ENCODE data around the gene SLC9B2. TPM values are rescaled to one million over a fixed set of nuclear protein-coding genes. Genes with fewer than 3 reads are reported as not detected.

Gene SLC9B2
- total RNA-seq, 1 donor = 23.5 TPM

DNA sequence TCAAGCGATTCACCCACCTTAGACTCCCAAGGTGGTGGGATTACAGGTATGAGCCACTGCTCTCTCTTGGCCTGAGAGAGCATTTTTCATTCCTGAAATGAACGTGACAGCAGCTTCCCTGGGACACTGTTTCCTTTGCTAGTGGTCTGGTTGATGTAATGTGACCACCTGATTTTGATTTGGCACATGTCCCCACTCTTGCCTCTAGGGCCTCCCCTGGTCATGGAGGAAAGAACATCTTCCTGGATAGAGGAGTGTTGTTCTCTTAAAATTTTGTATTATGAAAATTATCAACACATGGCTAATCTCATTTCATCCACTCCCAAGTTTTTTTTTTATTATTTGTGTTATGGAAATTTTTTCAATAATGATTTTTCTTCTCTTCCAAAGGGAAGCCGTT, 23.8 kb downstream of the SLC9B2 start:
- H3K27ac ChIP-seq (ENCODE audit: low read depth, low read length) = no peak overlapping the region
- TF ChIP-seq, protein P1, sequence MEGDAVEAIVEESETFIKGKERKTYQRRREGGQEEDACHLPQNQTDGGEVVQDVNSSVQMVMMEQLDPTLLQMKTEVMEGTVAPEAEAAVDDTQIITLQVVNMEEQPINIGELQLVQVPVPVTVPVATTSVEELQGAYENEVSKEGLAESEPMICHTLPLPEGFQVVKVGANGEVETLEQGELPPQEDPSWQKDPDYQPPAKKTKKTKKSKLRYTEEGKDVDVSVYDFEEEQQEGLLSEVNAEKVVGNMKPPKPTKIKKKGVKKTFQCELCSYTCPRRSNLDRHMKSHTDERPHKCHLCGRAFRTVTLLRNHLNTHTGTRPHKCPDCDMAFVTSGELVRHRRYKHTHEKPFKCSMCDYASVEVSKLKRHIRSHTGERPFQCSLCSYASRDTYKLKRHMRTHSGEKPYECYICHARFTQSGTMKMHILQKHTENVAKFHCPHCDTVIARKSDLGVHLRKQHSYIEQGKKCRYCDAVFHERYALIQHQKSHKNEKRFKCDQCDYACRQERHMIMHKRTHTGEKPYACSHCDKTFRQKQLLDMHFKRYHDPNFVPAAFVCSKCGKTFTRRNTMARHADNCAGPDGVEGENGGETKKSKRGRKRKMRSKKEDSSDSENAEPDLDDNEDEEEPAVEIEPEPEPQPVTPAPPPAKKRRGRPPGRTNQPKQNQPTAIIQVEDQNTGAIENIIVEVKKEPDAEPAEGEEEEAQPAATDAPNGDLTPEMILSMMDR (IDR thresholded peaks at IDR 0.05; ENCODE audit: extremely low read depth, low read depth, low read length) = no peak
- H3K4me1 ChIP-seq (ENCODE audit: insufficient read depth, low read length) = peaks cover 4% of the 10 kb centered on the region
- H3K4me2 ChIP-seq (ENCODE audit: insufficient read depth, low read length) = no peak overlapping the region
- no peak overlapping the region for H3K4me3 ChIP-seq (ENCODE audit: insufficient read depth, low read length)
- H3K79me2 ChIP-seq (ENCODE audit: insufficient read depth, low read length) = no peaks in the 10 kb centered on the region
- H2AFZ ChIP-seq (ENCODE audit: low read length) = no peak overlapping the region
- no peak for DNase-seq (ENCODE audit: insufficient read length, low spot score, missing footprints)
- no peaks in the 10 kb centered on the region for H3K27me3 ChIP-seq (ENCODE audit: insufficient read depth, low read length)
- H3K9me3 ChIP-seq (ENCODE audit: low read depth, low read length) = no peaks in the 10 kb centered on the region
- no peaks in the 10 kb centered on the region for H3K36me3 ChIP-seq (ENCODE audit: insufficient read depth, low read length)
- no peaks in the 10 kb centered on the region for H4K20me1 ChIP-seq (ENCODE audit: insufficient read depth, low read length)

DNA sequence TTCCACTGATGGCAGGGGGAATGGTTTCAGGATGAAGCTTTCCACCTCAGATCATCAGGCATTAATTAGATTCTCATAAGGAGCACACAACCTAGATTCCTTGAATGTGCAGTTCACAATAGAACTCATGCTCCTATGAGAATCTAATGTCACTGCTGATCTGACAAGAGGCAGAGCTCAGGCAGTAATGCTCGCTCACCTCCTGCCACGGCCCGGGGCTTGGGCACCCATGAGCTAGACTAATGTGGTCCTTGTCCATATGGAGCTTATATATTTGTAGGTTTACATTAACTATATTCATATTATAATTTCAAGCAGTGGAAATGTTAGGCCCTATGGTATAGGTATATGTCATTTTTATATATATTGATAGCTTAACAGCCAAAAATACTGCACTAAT, 24.4 kb downstream of the SLC9B2 start:
- no peaks in the 10 kb centered on the region for H3K36me3 ChIP-seq (ENCODE audit: insufficient read depth, low read length)
- H3K27me3 ChIP-seq (ENCODE audit: insufficient read depth, low read length) = no peaks in the 10 kb centered on the region
- no peaks in the 10 kb centered on the region for H3K9me3 ChIP-seq (ENCODE audit: low read depth, low read length)
- no peak overlapping the region for H3K27ac ChIP-seq (ENCODE audit: low read depth, low read length)
- peaks cover 4% of the 10 kb centered on the region for H3K4me1 ChIP-seq (ENCODE audit: insufficient read depth, low read length)
- H3K4me3 ChIP-seq (ENCODE audit: insufficient read depth, low read length) = no peak overlapping the region
- no peaks in the 10 kb centered on the region for H3K79me2 ChIP-seq (ENCODE audit: insufficient read depth, low read length)
- TF ChIP-seq, protein P1 (IDR thresholded peaks at IDR 0.05; ENCODE audit: extremely low read depth, low read depth, low read length) = no peak
- H3K4me2 ChIP-seq (ENCODE audit: insufficient read depth, low read length) = no peak overlapping the region
- no peak overlapping the region for H2AFZ ChIP-seq (ENCODE audit: low read length)
- no peaks in the 10 kb centered on the region for H4K20me1 ChIP-seq (ENCODE audit: insufficient read depth, low read length)
- no peak for DNase-seq (ENCODE audit: insufficient read length, low spot score, missing footprints)

DNA sequence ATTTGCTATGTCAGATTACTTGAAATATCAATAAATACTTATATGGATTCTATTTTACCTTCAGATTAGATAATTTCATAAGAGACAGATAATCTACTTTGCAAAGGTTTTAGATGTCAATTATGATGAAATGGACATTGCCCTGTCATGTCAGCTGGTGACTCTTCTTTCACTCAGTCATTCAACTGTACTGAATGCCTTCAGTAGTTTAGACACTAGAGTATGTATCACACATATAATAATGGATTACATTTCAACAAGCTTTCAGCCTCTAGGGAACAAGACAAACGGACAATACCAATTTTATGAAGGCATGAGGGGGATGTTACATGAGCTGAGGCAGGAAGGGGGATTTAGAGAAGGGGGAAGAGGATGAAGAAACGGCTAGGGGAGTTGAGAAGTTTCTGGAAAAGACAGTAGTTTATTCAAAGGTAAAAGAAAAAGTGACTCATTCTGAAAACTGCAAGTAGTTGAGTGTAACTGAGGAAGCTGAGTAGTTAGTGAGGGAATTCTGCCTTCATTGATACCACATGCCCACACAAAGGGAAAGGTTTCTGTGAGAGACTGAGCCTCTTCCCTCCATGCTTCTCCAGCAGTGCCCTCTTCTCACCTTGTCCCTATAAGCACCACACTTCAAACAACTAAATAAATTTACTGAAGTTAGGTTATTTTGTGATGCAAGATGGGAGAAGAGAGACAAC, 25.7 kb downstream of the SLC9B2 start:
- H3K4me3 ChIP-seq (ENCODE audit: insufficient read depth, low read length) = no peak overlapping the region
- H3K4me1 ChIP-seq (ENCODE audit: insufficient read depth, low read length) = peaks cover 4% of the 10 kb centered on the region
- no peaks in the 10 kb centered on the region for H3K36me3 ChIP-seq (ENCODE audit: insufficient read depth, low read length)
- TF ChIP-seq, protein P1 (IDR thresholded peaks at IDR 0.05; ENCODE audit: extremely low read depth, low read depth, low read length) = no peak
- DNase-seq (ENCODE audit: insufficient read length, low spot score, missing footprints) = peak; percentile 27
- H3K27me3 ChIP-seq (ENCODE audit: insufficient read depth, low read length) = no peaks in the 10 kb centered on the region
- peak overlapping the region; percentile 82 for H2AFZ ChIP-seq (ENCODE audit: low read length)
- no peaks in the 10 kb centered on the region for H3K79me2 ChIP-seq (ENCODE audit: insufficient read depth, low read length)
- H3K4me2 ChIP-seq (ENCODE audit: insufficient read depth, low read length) = peak overlapping the region; percentile 67
- no peaks in the 10 kb centered on the region for H4K20me1 ChIP-seq (ENCODE audit: insufficient read depth, low read length)
- H3K27ac ChIP-seq (ENCODE audit: low read depth, low read length) = no peak overlapping the region
- H3K9me3 ChIP-seq (ENCODE audit: low read depth, low read length) = no peaks in the 10 kb centered on the region

DNA sequence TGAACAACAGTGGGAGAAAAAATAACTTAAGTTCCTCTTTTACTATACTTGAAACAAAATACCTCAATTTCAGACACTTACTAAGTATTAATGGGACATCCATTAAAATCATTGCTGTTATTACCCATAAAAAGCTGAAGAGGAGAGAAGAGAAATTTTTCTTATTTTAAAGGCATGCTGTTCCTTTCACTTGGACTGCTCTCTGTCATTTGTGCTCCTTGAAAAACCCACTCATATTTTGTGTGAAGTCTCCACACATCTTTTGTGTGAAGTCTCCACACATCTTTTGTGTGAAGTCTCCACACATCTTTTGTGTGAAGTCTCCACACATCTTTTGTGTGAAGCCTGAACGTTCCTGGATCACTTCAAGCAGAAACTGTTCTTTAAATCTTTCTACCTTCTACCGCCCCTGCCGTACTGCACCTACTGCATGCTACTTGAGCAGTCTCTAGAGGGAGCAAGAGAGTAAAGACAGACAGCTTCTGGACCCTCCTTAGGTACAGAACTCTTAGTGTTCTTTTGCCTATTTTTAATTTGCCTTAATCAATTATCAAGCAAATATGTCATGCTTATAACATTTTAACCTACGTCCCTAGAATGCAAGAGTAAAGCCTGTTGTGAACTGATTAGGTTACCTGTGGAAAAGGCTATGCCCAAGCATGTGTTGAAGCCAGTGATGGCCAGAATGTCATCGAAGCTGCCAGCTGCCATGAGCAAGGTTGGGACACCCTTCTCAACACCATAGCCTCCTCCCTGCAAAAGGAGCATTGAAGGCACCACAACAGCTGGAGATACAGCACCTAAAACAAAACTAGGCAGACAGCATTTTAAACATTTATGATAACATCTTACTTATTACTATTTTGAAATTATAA, 29.9 kb downstream of the SLC9B2 start:
- Histone ChIP-seq H3K27me3 (ENCODE audit: insufficient read depth, low read length) (no peaks in the 10 kb centered on the region), H3K4me1 (ENCODE audit: insufficient read depth, low read length) (peaks cover 4% of the 10 kb centered on the region), H3K36me3 (ENCODE audit: insufficient read depth, low read length) (no peaks in the 10 kb centered on the region), H3K4me2 (ENCODE audit: insufficient read depth, low read length) (no peak overlapping the region), H2AFZ (ENCODE audit: low read length) (peak overlapping the region; percentile 6), H3K27ac (ENCODE audit: low read depth, low read length) (no peak overlapping the region), H3K79me2 (ENCODE audit: insufficient read depth, low read length) (no peaks in the 10 kb centered on the region), H3K4me3 (ENCODE audit: insufficient read depth, low read length) (no peak overlapping the region), H4K20me1 (ENCODE audit: insufficient read depth, low read length) (no peaks in the 10 kb centered on the region), H3K9me3 (ENCODE audit: low read depth, low read length) (no peaks in the 10 kb centered on the region)
- no peak for DNase-seq (ENCODE audit: insufficient read length, low spot score, missing footprints)
- TF ChIP-seq, protein P1 (IDR thresholded peaks at IDR 0.05; ENCODE audit: extremely low read depth, low read depth, low read length) = peak; percentile 77

All from osteoblast (primary cell).